Measurements from ENCODE around the gene AZU1.
"Not testable (repeated sequence)": the region's sequence is repeated elsewhere in the genome, so short reads cannot be mapped to it uniquely, and the experiment has no call there.

AZU1 gene

GRCh38 chr19:872266-872951 lies 44.8 kb downstream of the AZU1 start:
- TF ChIP-seq ZFX (IDR thresholded peaks at IDR 0.05) (no peak), CTCF (conservative IDR thresholded peaks at IDR 0.05) (no peak)
- peak overlapping the region; percentile 6 for H3K27ac ChIP-seq

GRCh38 chr19:873084-873483 lies 45.4 kb downstream of the AZU1 start:
- no peak overlapping the region for H3K27ac ChIP-seq
- TF ChIP-seq CTCF (conservative IDR thresholded peaks at IDR 0.05) (no peak), ZFX (IDR thresholded peaks at IDR 0.05) (no peak)

- H3K27ac ChIP-seq: no peak overlapping the region
- TF ChIP-seq CTCF (conservative IDR thresholded peaks at IDR 0.05): no peak
- no peak for TF ChIP-seq ZFX (IDR thresholded peaks at IDR 0.05)
Measured at GRCh38 chr19:873561-874041, 46.0 kb downstream of the AZU1 start.

GRCh38 chr19:875265-875879 lies 47.7 kb downstream of the AZU1 start:
- H3K27ac ChIP-seq: no peak overlapping the region
- TF ChIP-seq ZFX (IDR thresholded peaks at IDR 0.05) (no peak), CTCF (conservative IDR thresholded peaks at IDR 0.05) (no peak)

GRCh38 chr19:876089-876488 lies 48.5 kb downstream of the AZU1 start:
- no peak overlapping the region for H3K27ac ChIP-seq
- TF ChIP-seq ZFX (IDR thresholded peaks at IDR 0.05) (no peak), CTCF (conservative IDR thresholded peaks at IDR 0.05) (no peak)

- H3K27ac ChIP-seq: no peak overlapping the region
Measured at GRCh38 chr19:876780-877314, 49.2 kb downstream of the AZU1 start.

GRCh38 chr19:877992-878660 lies 50.5 kb downstream of the AZU1 start:
- H3K27ac ChIP-seq: not testable (repeated sequence)

More at GRCh38 chr19:876780-877314, 49.2 kb downstream of the AZU1 start:
- TF ChIP-seq CTCF (conservative IDR thresholded peaks at IDR 0.05) (no peak), ZFX (IDR thresholded peaks at IDR 0.05) (no peak)

- not testable (repeated sequence) for H3K27ac ChIP-seq
Measured at GRCh38 chr19:878751-879561, 51.3 kb downstream of the AZU1 start.
